Activated naive CD4-positive, alpha-beta T cell treated with anti-CD3 and anti-CD28 coated beads, Interleukin-2, amount 50 U/mL, for 16 hours (primary cell): Measurements from ENCODE around the gene GCN1.

ENCODE experiments used
- DNase-seq: peaks from one replicate; pipeline ENCODE4 v3.0.0-alpha.2; 2020

The GCN1 gene

DNA sequence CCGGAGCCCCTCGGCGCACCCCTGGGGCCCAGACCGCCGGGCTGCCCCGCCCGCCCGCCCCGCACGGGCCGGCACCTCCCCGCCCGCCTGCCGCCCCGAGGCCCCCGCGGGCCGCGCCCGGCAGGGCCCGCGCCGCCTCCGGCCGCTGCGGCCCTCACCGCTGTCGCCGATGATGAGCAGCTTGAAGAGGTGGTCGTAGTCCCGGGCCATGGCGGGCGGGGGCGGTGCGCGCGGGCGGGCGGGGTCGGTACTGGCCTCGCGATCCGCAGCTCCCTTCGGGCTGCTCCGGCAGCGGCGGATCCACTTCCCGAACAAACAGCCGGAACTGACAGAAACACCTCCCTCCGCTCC is 78.1 kb downstream of the GCN1 start, which contains the start of gene RAB35:
Gene RAB35, minus strand, starts transcription at position 313 of the 351 bp plus-strand sequence. Its CDS starts 103 bp downstream, at position 210.
- DNase-seq: no peak

DNA sequence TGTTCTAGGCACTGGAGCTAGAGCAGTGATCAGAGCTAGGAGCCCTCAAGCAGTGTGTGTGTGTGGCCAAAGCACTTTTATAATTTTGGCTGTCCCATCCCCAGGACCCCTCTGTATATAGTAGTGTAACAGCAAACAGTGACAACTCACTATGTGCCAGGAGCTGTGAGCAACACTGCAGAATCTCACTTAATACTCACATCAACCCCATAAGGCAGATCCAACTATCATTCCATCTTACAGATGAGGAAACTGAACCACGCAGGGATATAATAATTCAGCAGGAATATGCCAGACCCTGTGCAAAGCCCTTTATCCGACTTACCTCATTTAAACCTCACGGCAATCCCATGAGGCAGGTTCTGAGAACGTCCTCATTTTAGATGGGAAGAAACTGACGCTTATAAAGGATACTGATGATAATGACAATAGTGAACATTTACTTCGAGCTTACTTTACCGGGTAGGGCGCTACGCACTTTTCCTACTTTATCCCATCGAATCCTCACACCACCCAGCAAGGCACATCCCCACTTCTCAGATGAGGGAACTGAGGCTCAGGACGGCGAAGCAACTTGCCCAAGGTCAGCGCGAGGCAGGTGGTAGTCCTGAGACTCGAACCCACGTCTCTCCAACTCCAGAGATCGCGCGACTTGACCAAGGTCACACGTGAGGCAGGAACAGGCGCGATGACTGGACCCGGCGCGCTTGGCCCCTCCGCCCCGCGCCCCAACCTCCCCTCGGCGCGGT is 78.6 kb downstream of the GCN1 start:
- no peak for DNase-seq

DNA sequence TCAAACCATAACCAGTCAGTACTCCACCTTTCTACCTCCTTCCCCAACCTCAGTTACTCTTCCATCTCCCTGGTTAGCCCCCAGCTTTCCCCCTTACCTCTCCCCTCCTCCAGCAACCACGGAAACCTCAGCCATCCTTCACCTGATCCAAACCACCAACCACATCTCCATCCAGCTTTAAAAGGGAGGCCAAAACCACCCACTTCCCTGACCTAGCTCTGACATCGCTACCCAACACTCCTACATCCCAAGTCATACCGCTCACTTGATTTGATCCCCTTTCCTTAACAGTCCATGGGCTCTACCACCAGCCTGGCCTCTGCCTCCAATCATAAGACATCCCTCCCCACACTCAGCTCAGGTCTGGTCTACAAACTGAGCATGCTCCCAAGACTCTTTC is 79.4 kb downstream of the GCN1 start:
- no peak for DNase-seq

DNA sequence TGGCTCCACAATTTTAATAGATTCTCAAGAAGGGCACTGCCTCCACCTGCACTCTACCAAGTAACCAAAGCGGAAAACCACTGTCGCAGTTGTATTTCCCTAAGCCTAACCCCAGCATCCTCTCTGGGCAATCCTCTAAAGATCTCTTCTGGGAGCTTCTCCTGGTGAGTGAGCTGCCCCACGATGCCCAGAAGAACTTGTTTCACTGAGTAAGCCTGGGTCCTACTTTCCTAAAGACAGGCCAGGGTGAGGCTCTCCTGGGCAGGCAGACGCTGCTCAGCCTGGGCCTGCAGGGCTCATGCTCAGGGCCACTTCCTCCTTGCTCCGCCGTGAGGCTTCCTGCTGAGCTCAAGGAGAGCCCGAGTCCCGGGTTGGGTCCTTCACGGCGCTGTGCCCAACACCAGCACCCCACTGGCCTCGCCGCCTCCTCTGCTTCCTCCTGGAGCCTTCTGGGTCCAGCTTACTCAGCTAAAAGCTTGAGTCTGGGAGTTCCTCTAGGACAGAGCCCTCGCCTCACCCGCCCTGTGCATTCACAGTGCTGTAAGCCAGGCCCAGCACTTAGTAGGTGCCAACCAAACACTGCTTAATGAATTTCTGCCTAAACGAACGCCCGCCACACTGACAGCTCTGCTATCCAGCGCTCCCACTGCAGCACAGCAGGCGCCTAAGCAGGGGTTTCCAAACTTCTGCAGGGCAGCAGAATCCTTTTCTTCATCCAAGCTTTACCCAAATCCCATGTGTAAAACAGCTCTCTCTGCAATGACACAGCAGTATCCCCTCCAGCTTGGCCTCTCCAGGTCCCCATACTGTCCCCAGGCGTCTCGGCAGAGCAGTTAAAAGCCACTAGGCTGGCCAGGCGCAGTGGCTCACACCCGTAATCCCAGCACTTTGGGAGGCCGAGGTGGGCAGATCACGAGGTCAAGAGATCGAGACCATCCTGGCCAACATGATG is 83.7 kb downstream of the GCN1 start:
- DNase-seq: peak; percentile 36

DNA sequence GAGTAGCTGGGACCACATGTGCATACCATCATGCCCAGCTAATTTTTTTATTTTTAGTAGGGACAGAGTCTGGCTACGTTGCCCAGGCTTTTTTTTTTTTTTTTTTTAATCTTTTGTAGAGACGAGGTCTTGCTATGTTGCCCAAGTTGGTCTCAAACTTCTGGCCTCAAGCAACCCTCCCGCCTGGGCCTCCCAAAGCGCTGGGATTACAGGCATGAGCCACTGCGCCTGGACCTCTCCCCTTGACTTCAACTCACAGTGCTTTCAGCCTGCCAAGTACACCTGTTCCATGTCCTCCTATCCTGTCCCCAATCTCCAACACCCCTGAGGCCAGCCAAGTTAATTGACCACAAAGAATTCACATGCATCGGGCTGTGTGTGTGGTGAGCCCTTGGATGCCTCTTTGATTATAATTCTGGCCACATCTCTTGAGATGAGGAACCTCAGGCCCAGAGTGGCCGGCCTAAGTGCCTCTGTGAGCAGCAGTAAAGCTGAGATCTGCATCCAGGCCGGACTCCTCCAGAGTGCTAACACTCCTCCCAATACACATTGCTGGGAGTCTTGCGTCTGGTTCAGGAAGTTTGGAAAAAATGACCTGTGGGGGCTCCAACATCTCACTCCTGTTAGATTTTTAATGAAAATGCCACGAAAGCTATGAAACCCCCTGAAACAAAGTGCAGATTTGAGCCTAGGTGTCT is 84.8 kb downstream of the GCN1 start:
- DNase-seq: no peak

DNA sequence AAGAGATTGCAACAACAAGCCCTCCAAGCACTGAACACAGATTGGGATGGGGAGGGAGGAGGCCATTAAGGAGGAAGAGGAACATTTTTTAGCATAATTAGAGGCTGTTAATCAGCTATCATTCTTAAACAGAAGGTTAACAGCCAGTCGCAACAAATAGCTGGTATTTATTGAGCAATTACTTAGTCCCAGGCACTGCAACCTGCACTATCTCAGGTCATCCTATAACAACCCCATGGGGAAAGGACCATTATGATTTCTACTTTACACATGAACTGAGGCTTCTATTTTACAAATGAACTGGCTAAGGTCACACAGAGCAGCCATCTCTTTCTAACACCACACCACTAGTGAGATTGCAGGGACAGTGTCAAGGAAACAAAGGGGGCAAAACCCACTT is 88.4 kb downstream of the GCN1 start:
- no peak for DNase-seq

DNA sequence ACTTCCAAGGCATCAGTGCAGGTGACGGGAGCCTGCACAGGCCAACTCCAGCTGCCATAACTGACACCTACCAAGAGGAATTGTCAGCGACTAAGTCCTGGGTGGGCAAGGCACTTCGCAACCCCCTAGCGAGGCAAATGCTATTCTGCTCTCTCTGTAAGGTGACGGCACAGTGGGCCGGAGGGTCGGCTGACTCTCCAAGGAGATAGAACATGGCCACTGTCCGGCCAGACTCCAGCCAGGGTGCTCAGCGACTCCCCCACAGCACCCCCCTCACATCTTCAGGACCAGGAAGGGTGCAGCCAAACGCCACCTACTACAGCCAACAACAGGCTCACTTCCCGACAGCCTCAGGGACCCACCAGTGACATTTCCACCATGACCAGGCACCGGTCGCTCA is 91.1 kb downstream of the GCN1 start:
- no peak for DNase-seq

DNA sequence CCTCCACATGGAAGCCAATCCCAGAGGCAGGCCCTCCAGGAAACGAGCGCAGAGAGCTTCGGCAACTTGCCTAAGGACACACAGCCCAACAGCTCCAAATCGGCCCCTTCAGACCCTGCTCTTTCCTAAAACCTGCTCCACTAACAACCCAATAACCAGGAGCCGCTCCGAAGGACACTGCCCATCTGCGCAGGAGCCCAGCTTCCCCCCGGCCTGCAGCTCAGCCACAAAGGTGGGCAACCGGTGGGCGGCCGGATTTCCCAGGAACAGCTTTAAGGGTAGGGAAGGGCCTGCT is 91.5 kb downstream of the GCN1 start:
- DNase-seq: no peak

DNA sequence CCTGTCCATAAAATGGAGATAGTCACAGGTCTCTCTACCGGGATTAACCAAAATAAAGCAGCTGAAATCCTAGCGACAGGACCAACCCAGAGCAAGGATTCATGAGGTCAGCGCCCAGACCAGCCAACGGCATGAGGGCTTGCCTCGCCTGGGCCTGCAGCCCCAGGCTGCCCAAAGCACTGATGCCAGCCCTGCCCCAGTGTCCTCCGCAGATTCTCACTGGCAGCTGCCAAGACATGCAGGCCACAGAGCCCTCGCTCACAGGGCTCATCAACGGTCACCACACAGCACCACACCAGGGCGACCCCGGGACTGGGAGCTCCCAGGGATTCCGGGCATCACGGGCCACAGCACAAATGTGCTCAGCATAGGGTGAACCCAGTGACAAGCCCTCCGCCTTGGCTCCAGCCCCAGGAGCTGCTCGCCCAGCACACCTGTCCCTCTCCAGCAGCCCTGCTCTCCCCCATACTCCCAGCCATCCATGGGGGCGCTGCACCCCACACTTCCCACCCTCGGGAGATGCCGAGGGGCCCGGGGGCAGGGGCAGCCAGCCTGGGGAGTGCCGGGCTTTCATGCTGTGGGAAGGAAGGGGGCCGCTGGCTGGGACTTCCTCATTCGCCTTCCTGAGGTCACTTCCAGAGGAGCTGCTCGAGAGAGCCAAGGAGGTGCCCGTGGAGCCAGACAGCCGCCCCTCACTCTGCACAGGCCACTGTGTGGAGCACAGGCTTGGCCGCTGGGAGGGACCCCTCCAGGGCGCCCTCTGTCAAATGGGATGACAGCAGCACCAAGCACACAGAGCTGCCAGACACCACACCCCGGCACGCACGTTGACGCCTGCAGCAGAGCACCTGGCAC is 92.1 kb downstream of the GCN1 start:
- DNase-seq: no peak

DNA sequence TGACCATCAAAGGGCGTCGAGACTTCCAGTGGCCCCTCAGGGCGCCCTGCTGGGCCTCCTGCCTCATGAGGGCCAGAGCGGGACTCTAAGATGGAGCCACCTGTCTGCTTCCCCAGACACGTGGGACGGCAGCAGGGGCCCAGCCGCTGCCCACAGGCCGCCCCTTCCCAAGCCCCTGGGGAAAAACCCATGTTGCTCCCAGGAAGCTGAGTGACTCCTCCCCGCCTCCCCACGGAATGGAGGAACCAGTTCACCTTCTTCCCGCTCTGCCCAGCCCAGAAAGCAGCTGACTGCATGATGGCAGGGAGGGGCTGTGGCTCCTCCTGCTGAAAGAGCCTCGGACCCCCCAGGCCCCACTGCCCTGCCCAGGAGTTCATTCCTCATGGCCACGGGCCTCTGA is 92.9 kb downstream of the GCN1 start:
- DNase-seq: no peak

DNA sequence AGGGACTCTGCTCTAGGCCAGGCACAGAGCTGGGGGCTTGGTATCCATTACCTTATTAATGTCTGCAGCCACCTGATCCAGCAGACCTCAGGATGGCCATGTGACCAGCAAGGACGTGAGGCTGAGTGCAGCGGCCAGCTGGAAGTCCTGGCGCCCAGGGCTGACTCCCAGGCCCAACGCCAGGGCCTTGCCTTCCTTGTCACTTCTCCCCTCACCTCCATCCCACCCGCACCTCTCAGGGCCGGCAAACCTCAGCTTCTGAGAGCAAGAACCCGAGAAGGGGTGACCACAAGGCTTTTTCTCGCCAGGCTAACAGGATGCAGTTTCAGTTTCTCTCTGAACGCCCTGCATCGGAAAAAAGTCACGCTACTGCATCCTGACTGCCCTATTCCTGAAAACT is 93.3 kb downstream of the GCN1 start:
- no peak for DNase-seq

DNA sequence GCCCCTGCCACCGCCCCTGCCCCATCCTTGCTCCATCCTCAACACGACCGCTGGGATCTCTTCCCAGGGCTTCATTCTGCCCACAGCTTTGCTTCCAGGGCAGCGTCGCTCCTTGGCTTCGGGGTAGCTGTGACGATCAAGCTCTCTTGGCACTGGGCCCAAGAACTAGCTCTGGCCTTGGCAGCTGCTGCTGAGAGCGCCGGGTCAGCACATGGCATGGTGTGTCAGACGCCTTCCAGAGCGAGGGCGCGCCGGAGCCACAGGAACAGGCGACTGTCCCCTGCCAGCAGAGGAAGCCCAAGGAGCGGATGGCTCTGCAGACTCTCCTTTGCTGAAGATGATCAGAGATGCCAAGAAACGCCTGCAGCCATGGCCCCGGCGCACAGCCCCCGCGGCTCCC is 93.9 kb downstream of the GCN1 start:
- no peak for DNase-seq

DNA sequence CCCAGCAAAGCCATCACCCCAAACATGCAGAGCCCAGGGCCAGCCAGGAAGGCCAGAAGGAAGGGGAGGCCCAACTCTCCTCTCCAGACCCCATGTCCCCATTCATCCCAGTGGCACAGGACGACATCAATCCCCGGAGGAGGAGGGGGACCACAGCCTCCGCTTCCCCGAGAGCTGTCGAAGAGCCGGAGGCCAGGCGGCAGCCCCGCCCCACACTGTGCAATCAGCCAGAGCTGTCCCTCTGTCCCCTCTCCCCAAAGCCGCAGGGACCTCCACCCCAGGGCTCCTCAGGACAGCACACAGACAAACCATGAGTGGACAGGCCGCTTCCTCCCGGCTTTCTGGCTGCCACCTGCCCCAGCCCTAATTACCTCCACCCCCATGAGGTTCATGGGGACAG is 94.8 kb downstream of the GCN1 start:
- DNase-seq: no peak

DNA sequence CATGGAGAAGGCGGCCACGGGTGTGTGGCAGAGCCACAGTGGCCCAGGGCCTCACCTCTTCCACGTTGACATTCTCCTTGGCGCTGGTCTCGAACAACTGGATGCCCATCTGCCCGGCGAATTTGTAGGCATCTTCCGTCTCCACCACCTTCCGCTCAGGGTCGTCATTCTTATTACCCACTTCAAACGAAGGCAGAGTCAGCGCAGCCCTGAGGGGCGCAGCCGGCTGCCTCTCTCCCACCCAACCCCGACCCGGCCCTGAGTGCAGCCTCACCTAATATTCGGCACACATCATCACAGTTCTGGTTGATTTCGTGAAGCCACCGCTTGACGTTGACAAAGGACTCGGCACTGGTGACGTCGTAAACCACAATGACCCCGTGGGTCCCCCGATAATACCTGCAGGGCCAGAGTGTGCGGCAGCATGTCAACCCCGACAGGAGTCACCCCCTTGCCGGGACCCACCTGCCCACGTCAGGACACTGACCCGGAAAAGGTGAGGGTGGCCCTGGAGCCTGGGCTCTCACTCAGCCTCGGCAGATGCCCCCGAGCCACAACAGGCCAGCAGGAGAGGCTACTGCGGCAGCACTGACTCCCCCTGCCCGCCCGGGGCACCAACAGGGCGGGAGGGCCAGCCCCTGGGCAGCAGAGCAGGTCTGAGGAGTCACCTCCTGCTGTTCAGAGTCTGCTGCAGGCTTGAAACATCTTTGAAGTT is 95.6 kb downstream of the GCN1 start:
- DNase-seq: no peak

DNA sequence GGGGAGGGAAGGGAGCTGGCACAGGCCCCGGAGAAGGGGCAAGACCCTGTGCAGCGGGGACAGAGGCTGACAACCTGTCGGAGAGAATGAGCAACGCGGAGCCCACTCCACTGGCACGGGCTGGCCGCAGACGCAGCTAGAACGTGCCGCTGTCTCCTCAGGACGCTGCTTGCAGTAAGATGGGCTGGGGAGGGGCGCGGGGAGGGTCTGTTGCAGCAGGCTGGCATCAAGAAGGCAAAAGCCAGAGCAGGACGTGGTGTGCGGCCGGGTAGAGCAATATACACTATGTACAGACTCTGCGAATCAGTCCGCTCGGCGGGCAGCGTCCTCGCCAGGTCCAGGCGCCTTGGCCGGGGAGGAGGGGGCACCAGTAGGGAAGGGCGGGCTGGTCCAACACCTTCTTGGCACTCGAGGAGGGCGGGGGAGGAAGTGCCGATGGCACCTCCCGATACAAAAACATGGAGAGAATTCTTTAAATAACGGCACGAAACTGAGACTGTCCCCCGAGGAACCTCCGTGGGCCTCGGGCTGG is 97.8 kb downstream of the GCN1 start:
- DNase-seq: no peak

DNA sequence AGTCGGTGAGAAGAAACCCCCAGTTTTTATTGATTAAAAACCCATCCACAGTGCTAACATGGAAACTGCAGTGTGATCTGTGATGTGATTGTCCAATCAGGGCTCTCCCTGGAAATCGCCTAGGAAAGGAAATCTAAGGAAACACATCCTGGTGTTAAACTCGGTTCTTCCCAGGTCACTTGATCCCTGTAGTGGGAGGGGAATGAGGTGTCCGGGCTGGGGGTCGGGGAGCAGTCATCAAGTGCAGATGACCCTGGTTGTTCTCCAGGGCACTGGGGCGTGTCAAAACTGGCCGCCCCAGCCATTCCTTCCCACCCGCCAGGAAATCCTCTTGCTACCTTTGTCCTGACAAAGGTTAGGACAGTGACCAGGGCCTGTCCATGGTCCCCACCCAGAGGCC is 98.8 kb downstream of the GCN1 start:
- no peak for DNase-seq

DNA sequence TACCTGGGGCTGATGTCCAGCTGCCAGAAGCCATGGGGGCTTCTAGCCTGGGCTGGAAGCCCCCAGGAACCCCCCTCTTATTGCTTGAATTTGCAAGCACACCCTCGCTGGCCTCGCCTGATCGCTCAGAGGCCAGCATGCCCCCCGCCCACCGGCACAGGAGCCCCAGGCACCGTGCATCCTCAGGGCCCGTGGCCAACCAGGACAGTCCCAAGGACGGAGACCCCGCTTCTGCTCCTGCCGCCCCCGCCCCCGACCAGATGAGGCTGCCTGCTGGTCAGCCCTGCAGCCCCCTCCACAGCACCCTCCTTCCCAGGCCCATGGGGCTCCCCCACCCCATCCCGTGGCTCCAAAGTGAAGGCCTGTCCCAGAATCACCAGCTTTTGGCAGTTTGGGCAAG is 99.2 kb downstream of the GCN1 start:
- no peak for DNase-seq

DNA sequence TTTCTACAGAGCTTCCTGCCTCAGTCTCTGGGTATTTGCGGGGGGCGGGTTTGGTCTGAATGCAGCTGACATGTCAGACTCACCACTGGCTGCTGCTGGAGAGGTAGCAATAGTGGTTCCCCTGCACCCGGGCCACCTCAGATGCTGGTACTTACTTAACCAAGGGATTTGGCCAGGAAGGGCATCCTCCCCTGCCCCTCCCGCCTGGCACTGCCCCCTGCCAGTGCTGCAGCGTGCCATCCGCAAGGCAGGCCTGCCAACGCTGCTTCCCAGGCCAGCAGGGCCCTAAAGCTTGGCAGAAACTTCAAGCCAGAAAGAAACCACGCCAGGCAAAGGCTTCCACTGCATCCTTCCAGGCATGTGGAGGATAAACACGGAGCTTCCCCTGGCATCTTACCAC is 100.0 kb downstream of the GCN1 start:
- no peak for DNase-seq

DNA sequence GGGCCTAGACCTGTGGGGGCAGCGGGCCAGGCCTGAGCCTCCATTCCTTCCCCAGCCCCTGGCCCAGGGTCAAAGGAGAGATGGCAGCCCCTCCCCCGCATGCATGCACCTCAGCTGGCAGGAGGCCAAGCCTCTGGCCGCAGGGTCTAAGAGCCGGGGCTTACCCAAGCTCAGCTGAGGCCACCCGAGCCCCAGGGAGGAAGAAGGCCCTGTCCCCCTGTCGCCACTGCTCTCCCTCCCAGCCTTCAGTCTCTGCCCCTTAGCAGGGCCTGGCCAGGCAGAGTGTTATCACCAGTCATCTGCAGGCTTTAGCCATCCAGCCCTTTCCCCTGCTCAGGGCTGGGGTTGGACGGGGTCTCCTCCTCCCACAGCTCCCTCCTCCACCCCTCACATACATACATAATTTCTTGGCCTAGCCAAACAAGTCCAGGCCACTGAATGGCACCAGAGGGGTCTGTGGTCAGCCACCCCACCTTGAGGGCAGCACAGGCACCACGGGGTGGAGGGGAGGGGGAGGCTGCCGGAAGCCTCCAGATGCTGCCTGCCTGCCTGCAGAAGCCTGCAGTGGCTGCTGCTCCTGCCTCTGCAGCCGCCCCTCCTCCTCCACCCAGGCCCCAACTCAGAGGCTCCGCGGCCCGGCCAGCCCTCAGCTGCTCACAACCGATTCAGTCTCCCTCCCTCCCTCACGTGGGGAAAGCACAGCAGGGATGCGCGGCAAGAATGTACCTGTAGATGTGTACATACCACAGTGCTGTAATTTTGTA is 100.7 kb downstream of the GCN1 start:
- DNase-seq: no peak

DNA sequence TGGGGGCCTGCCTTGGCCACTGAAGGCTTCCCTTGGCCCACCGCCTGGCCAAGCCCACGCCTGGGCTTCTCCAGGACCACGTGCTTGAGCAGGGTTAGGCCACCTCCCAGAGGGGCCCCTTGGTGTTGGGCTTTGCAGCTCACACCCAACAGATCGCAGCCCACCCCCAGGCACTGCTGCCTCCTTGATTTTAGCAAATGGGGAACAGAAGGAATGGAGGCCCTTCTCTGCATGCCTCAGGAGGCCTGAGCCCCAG is 101.3 kb downstream of the GCN1 start:
- DNase-seq: no peak

DNA sequence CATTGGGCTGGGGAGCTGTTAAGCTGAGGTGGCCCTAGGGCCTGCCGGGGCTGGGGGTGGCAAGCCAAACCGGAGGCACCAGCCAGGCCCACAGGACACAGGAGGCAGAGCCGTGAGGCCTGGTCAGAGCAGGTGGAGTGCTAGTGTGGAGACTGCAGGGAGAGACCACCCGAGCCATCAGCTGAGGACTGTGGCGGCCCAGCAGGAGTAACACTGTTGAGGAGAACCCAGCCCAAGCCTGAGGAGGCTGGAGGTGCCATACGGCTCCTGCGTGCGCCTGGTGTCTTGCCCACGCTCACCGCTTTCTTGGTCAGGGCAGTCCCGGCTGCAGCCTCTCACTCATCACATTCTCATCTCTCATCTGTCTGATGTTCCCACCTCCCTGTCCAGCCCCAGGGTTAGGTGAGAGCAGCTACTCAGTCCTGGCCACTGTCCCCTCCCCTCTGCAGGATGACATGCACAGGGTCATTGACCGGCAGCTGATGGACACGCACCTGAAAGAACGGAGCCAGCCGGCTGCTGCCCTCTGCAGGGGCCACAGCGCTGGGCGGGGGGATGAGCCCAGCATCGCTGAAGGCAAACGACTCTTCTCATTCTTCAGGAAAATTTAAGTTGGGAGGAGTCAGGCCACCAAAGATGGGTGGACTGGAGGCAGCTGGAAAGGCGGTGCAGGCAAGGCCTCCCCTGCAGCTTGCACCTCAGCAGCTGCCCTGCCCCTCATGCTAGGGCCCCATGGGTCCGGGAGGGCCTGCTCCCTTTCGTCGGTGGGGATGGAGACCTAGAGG is 101.8 kb downstream of the GCN1 start:
- no peak for DNase-seq
